ENCODE results near the gene HNRNPA1. TPM values are rescaled to one million over a fixed set of nuclear protein-coding genes. Genes with fewer than 3 reads are reported as not detected.

Gene HNRNPA1
- total RNA-seq, 1 donor from 2014 or later: 249 TPM

Other genes with a start within 250 kb of the HNRNPA1 start
- 1.2 TPM for gene HOXC5, start 247.7 kb upstream of the HNRNPA1 start, total RNA-seq (ENCODE audit: insufficient read depth, low replicate concordance)
- gene HOXC4, start 226.9 kb upstream of the HNRNPA1 start, total RNA-seq (ENCODE audit: insufficient read depth, low replicate concordance): 3.4 TPM
- 34.2 TPM for gene SMUG1, start 91.7 kb upstream of the HNRNPA1 start, total RNA-seq (ENCODE audit: insufficient read depth, low replicate concordance)
- gene CBX5, start 604 bp upstream of the HNRNPA1 start, total RNA-seq (ENCODE audit: insufficient read depth, low replicate concordance): 34.4 TPM
- gene NFE2, start 20.3 kb downstream of the HNRNPA1 start, total RNA-seq (ENCODE audit: insufficient read depth, low replicate concordance): 4.8 TPM
- gene COPZ1, start 44.4 kb downstream of the HNRNPA1 start, total RNA-seq (ENCODE audit: insufficient read depth, low replicate concordance): 91.0 TPM
- gene GPR84, start 83.8 kb downstream of the HNRNPA1 start, total RNA-seq (ENCODE audit: insufficient read depth, low replicate concordance): 2.9 TPM
- 14.9 TPM for gene ZNF385A, start 104.0 kb downstream of the HNRNPA1 start, total RNA-seq (ENCODE audit: insufficient read depth, low replicate concordance)
- 251 TPM for gene ITGA5, start 138.5 kb downstream of the HNRNPA1 start, total RNA-seq (ENCODE audit: insufficient read depth, low replicate concordance)
- 6.5 TPM for gene GTSF1, start 192.9 kb downstream of the HNRNPA1 start, total RNA-seq (ENCODE audit: insufficient read depth, low replicate concordance)
- gene NCKAP1L, start 217.0 kb downstream of the HNRNPA1 start, total RNA-seq (ENCODE audit: insufficient read depth, low replicate concordance): 59.7 TPM